ENCODE measurements around the gene CLDN9. TPM values are rescaled to one million over a fixed set of nuclear protein-coding genes. Genes with fewer than 3 reads are reported as not detected.

CLDN9 gene
- total RNA-seq, 4 donors from 2014 or later, result not detected

DNA sequence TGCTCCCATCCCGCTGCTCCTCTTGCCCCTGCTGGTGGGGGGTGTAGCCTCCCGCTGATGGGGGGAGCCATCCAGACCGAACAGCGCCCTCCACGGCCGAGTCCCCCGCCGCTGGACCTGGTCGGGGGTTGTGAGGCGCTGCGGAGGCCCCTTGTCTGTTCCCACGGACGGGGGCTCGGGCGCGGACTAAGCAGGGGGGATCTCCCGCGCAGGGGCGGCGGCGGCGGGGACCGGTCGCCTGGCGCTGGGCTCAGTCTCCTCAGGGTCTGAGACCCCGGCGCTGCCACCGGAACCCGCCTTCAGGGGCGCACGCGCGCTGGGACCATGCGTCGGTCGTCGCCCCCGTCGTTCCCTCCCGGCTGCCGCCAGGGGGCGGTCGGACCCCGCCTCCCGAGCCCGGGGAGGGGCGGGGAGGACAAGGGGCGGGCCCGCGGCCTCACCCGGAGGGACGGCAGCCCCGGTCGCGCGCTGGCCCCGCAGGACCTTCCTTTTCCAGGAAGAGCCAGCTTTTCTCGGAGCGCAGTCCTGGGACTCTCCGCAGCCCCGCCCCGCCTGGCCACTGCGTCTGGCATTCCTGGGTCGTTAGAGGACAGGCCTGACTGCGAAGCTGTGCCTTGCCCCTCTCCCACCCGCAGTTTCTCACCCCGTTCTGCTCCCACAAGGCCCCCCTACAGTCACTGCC lies 46.5 kb downstream of the CLDN9 start:
- H3K27ac ChIP-seq, result peak overlapping the region; percentile 70
- DNase-seq (ENCODE audit: low spot score in 2 of 2), result peak; percentile 91 to 92
- no peaks in the 10 kb centered on the region for H3K27me3 ChIP-seq
- TF ChIP-seq, protein P1, sequence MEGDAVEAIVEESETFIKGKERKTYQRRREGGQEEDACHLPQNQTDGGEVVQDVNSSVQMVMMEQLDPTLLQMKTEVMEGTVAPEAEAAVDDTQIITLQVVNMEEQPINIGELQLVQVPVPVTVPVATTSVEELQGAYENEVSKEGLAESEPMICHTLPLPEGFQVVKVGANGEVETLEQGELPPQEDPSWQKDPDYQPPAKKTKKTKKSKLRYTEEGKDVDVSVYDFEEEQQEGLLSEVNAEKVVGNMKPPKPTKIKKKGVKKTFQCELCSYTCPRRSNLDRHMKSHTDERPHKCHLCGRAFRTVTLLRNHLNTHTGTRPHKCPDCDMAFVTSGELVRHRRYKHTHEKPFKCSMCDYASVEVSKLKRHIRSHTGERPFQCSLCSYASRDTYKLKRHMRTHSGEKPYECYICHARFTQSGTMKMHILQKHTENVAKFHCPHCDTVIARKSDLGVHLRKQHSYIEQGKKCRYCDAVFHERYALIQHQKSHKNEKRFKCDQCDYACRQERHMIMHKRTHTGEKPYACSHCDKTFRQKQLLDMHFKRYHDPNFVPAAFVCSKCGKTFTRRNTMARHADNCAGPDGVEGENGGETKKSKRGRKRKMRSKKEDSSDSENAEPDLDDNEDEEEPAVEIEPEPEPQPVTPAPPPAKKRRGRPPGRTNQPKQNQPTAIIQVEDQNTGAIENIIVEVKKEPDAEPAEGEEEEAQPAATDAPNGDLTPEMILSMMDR (IDR thresholded peaks at IDR 0.05), result peak; percentile 81 to 96
- TF ChIP-seq POLR2A (IDR thresholded peaks at IDR 0.05), result no peak
- peak in 1 of 3 donors; percentile 36 for TF ChIP-seq POLR2AphosphoS5 (IDR thresholded peaks at IDR 0.05)
- TF ChIP-seq EP300 (IDR thresholded peaks at IDR 0.05), result no peak
- 0% methylated on average over 2 of the region's 67 CpGs for WGBS
- H3K9me3 ChIP-seq, result no peaks in the 10 kb centered on the region
- H3K36me3 ChIP-seq, result no peaks in the 10 kb centered on the region
- H3K4me1 ChIP-seq, result peaks cover 20% of the 10 kb centered on the region
- H3K4me3 ChIP-seq, result peak overlapping the region; percentile 89

DNA sequence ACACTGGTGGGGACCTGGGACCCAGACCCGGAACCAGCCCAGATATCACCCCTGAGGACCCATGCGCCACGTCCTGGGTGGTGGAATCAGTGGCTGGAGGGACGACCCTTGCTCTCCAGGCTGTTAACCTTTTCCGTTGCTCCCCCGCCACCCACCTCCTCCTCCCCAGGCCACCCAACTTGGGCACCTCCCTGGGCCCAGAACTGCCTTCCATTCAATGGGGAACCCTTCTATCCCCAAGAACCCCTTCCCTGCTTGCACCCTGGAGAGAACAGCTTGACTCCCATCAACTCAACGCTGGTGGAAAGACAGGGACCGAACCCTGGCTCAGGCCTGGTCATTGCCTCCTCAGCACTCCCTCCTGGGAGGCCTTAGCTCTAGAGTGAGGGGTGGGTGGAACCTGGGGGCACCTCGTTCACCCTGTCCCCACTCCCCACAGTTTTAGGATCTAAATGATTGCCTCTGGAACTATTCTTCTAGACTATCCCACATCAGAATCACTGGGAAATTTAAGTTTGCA lies 47.1 kb downstream of the CLDN9 start:
- Histone ChIP-seq H3K27me3 (no peaks in the 10 kb centered on the region), H3K36me3 (no peaks in the 10 kb centered on the region), H3K27ac (peak overlapping the region; percentile 70), H3K4me1 (peaks cover 23% of the 10 kb centered on the region), H3K4me3 (peak overlapping the region; percentile 89), H3K9me3 (no peaks in the 10 kb centered on the region)
- TF ChIP-seq POLR2AphosphoS5 (IDR thresholded peaks at IDR 0.05), result no peak
- no peak for TF ChIP-seq POLR2A (IDR thresholded peaks at IDR 0.05)
- TF ChIP-seq, protein P1 (IDR thresholded peaks at IDR 0.05), result no peak
- TF ChIP-seq EP300 (IDR thresholded peaks at IDR 0.05), result no peak
- 74% methylated on average over 8 of the region's 9 CpGs for WGBS
- DNase-seq (ENCODE audit: low spot score in 2 of 2), result no peak

DNA sequence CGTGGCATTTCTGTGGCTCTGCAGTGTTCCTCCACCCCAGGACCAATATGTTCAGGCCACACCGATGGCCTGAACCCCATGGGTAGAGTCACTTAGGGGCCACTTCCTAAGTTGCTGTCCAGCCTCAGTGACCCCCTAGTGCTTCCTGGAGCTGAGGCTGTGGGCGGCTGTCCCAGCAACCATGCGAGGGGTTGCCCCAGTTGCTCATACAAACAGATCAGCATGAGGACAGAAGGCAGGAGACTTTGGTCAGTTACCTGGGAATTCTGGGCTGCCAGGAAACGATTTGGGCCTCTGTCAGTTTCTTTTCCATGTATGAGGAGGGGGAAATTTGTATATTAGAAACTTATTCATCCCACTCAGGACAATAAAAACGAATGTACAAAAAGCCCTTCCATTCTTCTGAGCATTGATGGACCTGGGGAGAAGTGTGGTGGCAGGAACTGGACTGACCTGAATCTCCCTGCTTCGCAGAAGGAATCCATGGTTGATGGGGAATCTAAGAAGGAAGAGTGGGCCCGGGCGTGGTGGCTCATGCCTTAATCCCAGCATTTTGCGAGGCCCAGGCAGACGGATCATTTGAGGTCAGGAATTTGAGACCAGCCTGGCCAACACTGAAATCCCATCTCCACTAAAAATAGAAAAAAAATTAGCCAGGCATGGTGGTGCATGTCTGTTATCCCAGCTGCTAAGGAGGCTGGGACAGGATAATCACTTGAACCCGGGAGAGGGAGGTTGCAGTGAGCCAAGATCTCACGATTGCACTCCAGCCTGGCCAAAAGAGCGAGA lies 47.8 kb downstream of the CLDN9 start:
- H3K9me3 ChIP-seq, result no peaks in the 10 kb centered on the region
- H3K4me3 ChIP-seq, result no peak overlapping the region
- H3K27me3 ChIP-seq, result no peaks in the 10 kb centered on the region
- no peak for DNase-seq (ENCODE audit: low spot score in 2 of 2)
- no peak overlapping the region for H3K27ac ChIP-seq
- WGBS, result 78% methylated on average over 13 of the region's 14 CpGs
- no peaks in the 10 kb centered on the region for H3K36me3 ChIP-seq
- peaks cover 30% of the 10 kb centered on the region for H3K4me1 ChIP-seq
- TF ChIP-seq POLR2AphosphoS5 (IDR thresholded peaks at IDR 0.05), result no peak
- TF ChIP-seq EP300 (IDR thresholded peaks at IDR 0.05), result no peak
- TF ChIP-seq POLR2A (IDR thresholded peaks at IDR 0.05), result no peak

DNA sequence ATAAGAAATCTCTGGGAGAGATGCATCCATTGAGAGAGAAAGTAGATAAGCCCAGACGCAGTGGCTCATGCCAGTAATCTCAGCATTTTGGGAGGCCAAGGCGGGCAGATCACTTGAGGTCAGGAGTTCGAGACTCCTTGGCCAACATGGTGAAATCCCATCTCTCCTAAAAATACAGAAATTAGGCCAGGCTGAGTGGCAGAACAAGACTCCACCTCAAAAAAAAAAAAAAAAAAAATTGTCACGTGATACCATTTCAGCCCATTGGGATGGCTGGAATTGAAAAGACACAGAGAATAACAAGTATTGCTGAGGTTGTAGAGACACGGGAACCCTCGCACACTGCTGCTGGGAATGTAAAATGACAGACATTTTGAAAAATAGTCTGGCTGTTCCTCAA lies 49.8 kb downstream of the CLDN9 start:
- Histone ChIP-seq H3K27ac (no peak overlapping the region), H3K4me3 (no peak overlapping the region), H3K36me3 (no peaks in the 10 kb centered on the region), H3K4me1 (peaks cover 45% of the 10 kb centered on the region), H3K9me3 (no peaks in the 10 kb centered on the region), H3K27me3 (no peaks in the 10 kb centered on the region)
- no peak for TF ChIP-seq POLR2A (IDR thresholded peaks at IDR 0.05)
- TF ChIP-seq POLR2AphosphoS5 (IDR thresholded peaks at IDR 0.05), result no peak
- TF ChIP-seq, protein P1 (IDR thresholded peaks at IDR 0.05), result no peak
- no peak for TF ChIP-seq EP300 (IDR thresholded peaks at IDR 0.05)
- DNase-seq (ENCODE audit: low spot score in 2 of 2), result no peak
- 90% methylated on average over 6 of the region's 6 CpGs for WGBS

DNA sequence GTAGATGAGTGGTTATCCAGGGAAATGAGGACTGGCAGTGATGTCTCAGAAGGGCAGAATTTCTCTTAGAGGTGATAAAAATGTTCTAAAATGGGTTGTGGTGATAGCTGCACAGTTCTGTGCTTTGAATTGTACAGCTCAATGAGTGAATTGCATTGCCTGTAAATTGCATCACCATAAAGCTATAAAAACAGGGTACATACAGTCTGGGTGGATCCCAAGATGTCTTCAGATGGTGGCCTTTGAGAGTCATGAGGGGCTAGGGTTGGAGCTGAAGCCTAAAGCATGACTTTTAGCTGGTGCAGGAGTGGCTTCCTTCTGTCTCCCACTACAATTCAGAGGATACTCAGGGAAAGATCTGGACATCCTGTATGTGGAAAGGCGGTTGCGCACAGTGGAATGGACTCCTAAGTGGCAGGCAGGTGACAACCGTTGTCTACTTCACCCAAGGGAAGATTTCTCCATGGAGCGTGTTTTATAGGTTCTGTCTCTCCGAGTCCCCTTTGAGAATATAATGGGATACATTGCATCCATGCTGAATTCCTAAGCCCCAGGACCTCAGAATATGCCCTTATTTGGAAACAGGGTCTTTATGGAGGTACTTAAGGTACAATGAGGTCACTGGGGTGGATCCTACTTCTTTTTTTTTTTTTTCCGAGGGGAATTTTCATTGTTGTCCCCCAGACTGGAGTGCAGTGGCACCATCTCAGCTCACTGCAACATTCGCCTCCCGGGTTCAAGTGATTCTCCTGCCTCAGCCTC lies 51.1 kb downstream of the CLDN9 start:
- H3K27ac ChIP-seq, result no peak overlapping the region
- no peaks in the 10 kb centered on the region for H3K36me3 ChIP-seq
- no peak for DNase-seq (ENCODE audit: low spot score in 2 of 2)
- TF ChIP-seq POLR2AphosphoS5 (IDR thresholded peaks at IDR 0.05) (no peak), POLR2A (IDR thresholded peaks at IDR 0.05) (no peak), EP300 (IDR thresholded peaks at IDR 0.05) (no peak)
- TF ChIP-seq, protein P1 (IDR thresholded peaks at IDR 0.05), result no peak
- H3K9me3 ChIP-seq, result no peaks in the 10 kb centered on the region
- WGBS, result 97% methylated on average over 8 of the region's 8 CpGs
- H3K4me1 ChIP-seq, result peaks cover 45% of the 10 kb centered on the region
- no peaks in the 10 kb centered on the region for H3K27me3 ChIP-seq
- H3K4me3 ChIP-seq, result no peak overlapping the region
